ENCODE data around the gene DEFB113.

DNA sequence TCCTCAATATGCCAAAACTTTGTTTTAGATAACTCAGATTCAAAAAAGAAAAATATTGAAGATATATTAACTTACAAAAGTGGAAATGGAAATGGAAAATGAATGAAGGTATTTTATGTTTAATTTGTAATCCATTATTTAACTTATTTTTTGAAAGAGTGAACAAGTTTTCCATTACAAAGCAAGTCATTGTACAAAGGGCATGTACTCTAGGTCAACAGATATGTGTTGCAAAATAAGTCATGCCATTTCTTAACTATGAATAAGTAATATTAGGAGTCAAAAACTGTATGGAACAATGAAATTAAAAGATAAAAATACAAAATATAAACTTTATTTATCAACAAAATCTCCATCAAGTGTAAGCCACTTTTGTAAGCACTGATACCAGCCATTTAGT lies 25.9 kb upstream of the DEFB113 start:
- TF ChIP-seq, protein P1, sequence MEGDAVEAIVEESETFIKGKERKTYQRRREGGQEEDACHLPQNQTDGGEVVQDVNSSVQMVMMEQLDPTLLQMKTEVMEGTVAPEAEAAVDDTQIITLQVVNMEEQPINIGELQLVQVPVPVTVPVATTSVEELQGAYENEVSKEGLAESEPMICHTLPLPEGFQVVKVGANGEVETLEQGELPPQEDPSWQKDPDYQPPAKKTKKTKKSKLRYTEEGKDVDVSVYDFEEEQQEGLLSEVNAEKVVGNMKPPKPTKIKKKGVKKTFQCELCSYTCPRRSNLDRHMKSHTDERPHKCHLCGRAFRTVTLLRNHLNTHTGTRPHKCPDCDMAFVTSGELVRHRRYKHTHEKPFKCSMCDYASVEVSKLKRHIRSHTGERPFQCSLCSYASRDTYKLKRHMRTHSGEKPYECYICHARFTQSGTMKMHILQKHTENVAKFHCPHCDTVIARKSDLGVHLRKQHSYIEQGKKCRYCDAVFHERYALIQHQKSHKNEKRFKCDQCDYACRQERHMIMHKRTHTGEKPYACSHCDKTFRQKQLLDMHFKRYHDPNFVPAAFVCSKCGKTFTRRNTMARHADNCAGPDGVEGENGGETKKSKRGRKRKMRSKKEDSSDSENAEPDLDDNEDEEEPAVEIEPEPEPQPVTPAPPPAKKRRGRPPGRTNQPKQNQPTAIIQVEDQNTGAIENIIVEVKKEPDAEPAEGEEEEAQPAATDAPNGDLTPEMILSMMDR (IDR thresholded peaks at IDR 0.05): no peak
- no peak for TF ChIP-seq POLR2A (IDR thresholded peaks at IDR 0.05)
